Stimulated activated CD8-positive, alpha-beta memory T cell treated with anti-CD3 and anti-CD28 coated beads, Interleukin-7, amount 100 ng/mL, for 48 hours (primary cell): ENCODE measurements around the gene MAPT.
"Not testable (repeated sequence)": the region's sequence is repeated elsewhere in the genome, so short reads cannot be mapped to it uniquely, and the experiment has no call there.

Source experiments
- DNase-seq, 2 donors: peaks; one replicate each; pipeline ENCODE4 v3.0.0-alpha.2; 2020; ENCODE audit warnings: low read depth in 1 of 2; ENCODE audit errors: extremely low read depth in 1 of 2

MAPT gene

GRCh38 chr17:45896803-45897693, 2.7 kb downstream of the MAPT start:
- DNase-seq = no peak

- no peak for DNase-seq
Measured at GRCh38 chr17:45900136-45900535, 5.8 kb downstream of the MAPT start.

GRCh38 chr17:45900723-45901415, 6.5 kb downstream of the MAPT start:
- DNase-seq = no peak

GRCh38 chr17:45902892-45903346, 8.6 kb downstream of the MAPT start:
- DNase-seq = no peak

- no peak for DNase-seq
Measured at GRCh38 chr17:45904866-45905265, 10.5 kb downstream of the MAPT start.

GRCh38 chr17:45905814-45906213, 11.5 kb downstream of the MAPT start:
- DNase-seq = no peak

GRCh38 chr17:45906237-45906636, 11.9 kb downstream of the MAPT start:
- no peak for DNase-seq

- peak in 1 of 2 donors; percentile 46 for DNase-seq
Measured at GRCh38 chr17:45906927-45907622, 12.7 kb downstream of the MAPT start.

- DNase-seq = no peak
Measured at GRCh38 chr17:45907750-45908395, 13.5 kb downstream of the MAPT start.

GRCh38 chr17:45908460-45908859, 14.1 kb downstream of the MAPT start:
- DNase-seq = no peak

GRCh38 chr17:45908935-45909334, 14.6 kb downstream of the MAPT start:
- DNase-seq = no peak

GRCh38 chr17:45910667-45911066, 16.3 kb downstream of the MAPT start:
- DNase-seq = no peak

GRCh38 chr17:45912319-45912718, 18.0 kb downstream of the MAPT start:
- DNase-seq = no peak

GRCh38 chr17:45913030-45913429, 18.7 kb downstream of the MAPT start:
- not testable (repeated sequence) for DNase-seq

GRCh38 chr17:45914047-45914717, 19.8 kb downstream of the MAPT start:
- no peak for DNase-seq

- no peak for DNase-seq
Measured at GRCh38 chr17:45915263-45915662, 20.9 kb downstream of the MAPT start.

- DNase-seq = no peak
Measured at GRCh38 chr17:45917081-45917480, 22.7 kb downstream of the MAPT start.

- DNase-seq = no peak
Measured at GRCh38 chr17:45918241-45918745, 23.9 kb downstream of the MAPT start.

GRCh38 chr17:45919136-45919535, 24.8 kb downstream of the MAPT start:
- no peak for DNase-seq

- no peak for DNase-seq
Measured at GRCh38 chr17:45920083-45920482, 25.7 kb downstream of the MAPT start.
